A673 (cell line): ENCODE results near the gene KLRB1. TPM values are rescaled to one million over a fixed set of nuclear protein-coding genes. Genes with fewer than 3 reads are reported as not detected.

Source experiments
- Bru-seq: library from RNA; stranded (reverse); fragments of 400-500 nt; gene quantifications from one replicate; lab custom pipeline; 2021; lab: Mats Ljungman, UMichigan
- BruChase-seq, 2 experiments: library from RNA; stranded (reverse); fragments of 400-500 nt; gene quantifications; one replicate each; lab custom pipeline; 2021; lab: Mats Ljungman, UMichigan
- BruUV-seq: library from RNA; stranded (reverse); fragments of 400-500 nt; replicated peaks from 2 replicates; lab custom pipeline; 2021; lab: Mats Ljungman, UMichigan
- CTCF ChIA-PET: fragments of 300-600 bp; sonication (Branson Sonifier 250); formaldehyde crosslinking; loops from one replicate; lab custom pipeline; 2022; ENCODE audit warnings: antibody characterized with exemption; lab: Charles Lee
- POLR2A ChIA-PET: fragments of 300-600 bp; sonication (Branson Sonifier 250); formaldehyde crosslinking; loops from one replicate; lab custom pipeline; 2022; ENCODE audit warnings: antibody characterized with exemption; ENCODE audit not compliant: low non-redundant PET; lab: Charles Lee
- DNase-seq: peaks from one replicate; pipeline ENCODE4 v3.0.0-alpha.2; 2015; ENCODE audit warnings: low spot score
- H3K27ac ChIP-seq: fragments of 200-600 bp; sonication (generic); 2 replicates; pipeline ENCODE4 v1.5.1; 2016; ENCODE audit warnings: mixed run types, low read depth, mild to moderate bottlenecking, mixed read lengths, antibody characterized with exemption, low read length; ENCODE audit not compliant: poor library complexity, severe bottlenecking
- H3K27me3 ChIP-seq: fragments of 200-600 bp; sonication (generic); replicated peaks from 2 replicates; pipeline ENCODE4 v1.6.1; 2017; ENCODE audit warnings: mixed run types, low read depth, mild to moderate bottlenecking, mixed read lengths, antibody characterized with exemption, low read length; ENCODE audit not compliant: insufficient read depth, poor library complexity
- H3K36me3 ChIP-seq: fragments of 200-600 bp; sonication (generic); 2 replicates; pipeline ENCODE4 v1.6.1; 2016; ENCODE audit warnings: mixed run types, mild to moderate bottlenecking, mixed read lengths, antibody characterized with exemption, low read length; ENCODE audit not compliant: insufficient read depth, poor library complexity, severe bottlenecking
- H3K4me1 ChIP-seq: fragments of 200-600 bp; sonication (generic); 2 replicates; pipeline ENCODE4 v1.6.1; 2017; ENCODE audit warnings: mixed run types, mild to moderate bottlenecking, mixed read lengths, antibody characterized with exemption, low read length; ENCODE audit not compliant: insufficient read depth, poor library complexity, severe bottlenecking
- H3K4me3 ChIP-seq: fragments of 200-600 bp; sonication (generic); 2 replicates; pipeline ENCODE4 v1.5.1; 2016; ENCODE audit warnings: low read depth, mixed run types, mild to moderate bottlenecking, mixed read lengths, low read length; ENCODE audit not compliant: poor library complexity, severe bottlenecking
- H3K9me3 ChIP-seq: fragments of 200-600 bp; sonication (generic); 2 replicates; pipeline ENCODE4 v1.6.1; 2016; ENCODE audit warnings: mixed run types, low read depth, mild to moderate bottlenecking, mixed read lengths, antibody characterized with exemption, low read length; ENCODE audit not compliant: poor library complexity, severe bottlenecking
- EZH2 ChIP-seq: fragments of 200-600 bp; sonication (generic); IDR thresholded peaks from 2 replicates; pipeline ENCODE4 v1.6.1; 2017; ENCODE audit warnings: borderline replicate concordance, low read depth, mild to moderate bottlenecking, mixed read lengths, antibody characterized with exemption, low read length; ENCODE audit not compliant: poor library complexity, severe bottlenecking
- intact Hi-C: fragments of 100-400 bp; cut with micrococcal nuclease; formaldehyde crosslinking; loops from one replicate; pipeline ENCODE4 v1.10.0; 2022; ENCODE audit not compliant: unreplicated experiment
- long read RNA-seq: library from polyadenylated mRNA; stranded (forward); transcript quantifications from one replicate; pipeline ENCODE4 v2.0.0, GENCODE V29; 2022
- total RNA-seq: library from RNA; stranded (reverse); gene quantifications from 2 replicates; pipeline ENCODE4 v1.2.3, GENCODE V29; 2021
- TF ChIP-seq, protein P1 (sequence below): fragments of 300-800, 200-600 bp; sonication (generic); conservative IDR thresholded peaks from 2 replicates; pipeline ENCODE4 v1.5.1; 2017; ENCODE audit warnings: low read depth, mild to moderate bottlenecking, antibody characterized with exemption, low read length, moderate library complexity, mixed read lengths

The KLRB1 gene
- total RNA-seq (not detected in 2 replicates), Bru-seq, nascent RNA (not detected), BruChase-seq, experiment 1, labeled RNA remaining after a 2-hour chase (not detected), BruChase-seq, experiment 2, labeled RNA remaining after a 6-hour chase (not detected)
- long read RNA-seq = 0 reads

DNA sequence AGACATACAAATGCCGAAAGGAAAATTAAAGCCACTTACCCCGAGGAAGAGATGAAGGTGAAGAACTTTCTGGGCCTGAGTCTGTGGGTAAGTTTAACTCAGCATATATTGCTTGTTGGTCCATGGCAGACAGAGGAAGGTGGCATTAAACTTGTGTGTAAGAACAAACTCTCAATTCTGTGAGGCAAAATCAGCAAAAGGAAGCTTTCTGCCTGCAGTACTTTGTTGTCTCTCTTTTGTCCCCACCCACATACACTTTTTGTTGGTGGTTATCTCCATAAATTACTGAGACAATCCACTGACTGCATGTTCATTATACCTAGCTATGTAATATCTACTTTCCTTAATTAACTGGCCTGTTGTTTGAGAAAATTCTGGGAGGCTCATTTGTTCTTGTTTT is at the start of gene KLRB1:
TSS of gene KLRB1 (minus strand) at position 201 of the 400 bp plus-strand sequence. CDS start at position 124, 77 bp downstream.
- intact Hi-C loops = no loop called here
- DNase-seq = no peak
- no peaks in the 10 kb centered on the region for H3K9me3 ChIP-seq
- no peak within 1 kb of the TSS for H3K4me3 ChIP-seq
- CTCF ChIA-PET = no interaction called here
- BruUV-seq = no TSS peak
- no peaks in the 10 kb centered on the region for H3K4me1 ChIP-seq
- no peaks in the 10 kb centered on the region for H3K36me3 ChIP-seq
- no peaks in the 10 kb centered on the region for H3K27me3 ChIP-seq
- no peak within 1 kb of the TSS for H3K27ac ChIP-seq
- POLR2A ChIA-PET = no interaction called here
- TF ChIP-seq, protein P1, sequence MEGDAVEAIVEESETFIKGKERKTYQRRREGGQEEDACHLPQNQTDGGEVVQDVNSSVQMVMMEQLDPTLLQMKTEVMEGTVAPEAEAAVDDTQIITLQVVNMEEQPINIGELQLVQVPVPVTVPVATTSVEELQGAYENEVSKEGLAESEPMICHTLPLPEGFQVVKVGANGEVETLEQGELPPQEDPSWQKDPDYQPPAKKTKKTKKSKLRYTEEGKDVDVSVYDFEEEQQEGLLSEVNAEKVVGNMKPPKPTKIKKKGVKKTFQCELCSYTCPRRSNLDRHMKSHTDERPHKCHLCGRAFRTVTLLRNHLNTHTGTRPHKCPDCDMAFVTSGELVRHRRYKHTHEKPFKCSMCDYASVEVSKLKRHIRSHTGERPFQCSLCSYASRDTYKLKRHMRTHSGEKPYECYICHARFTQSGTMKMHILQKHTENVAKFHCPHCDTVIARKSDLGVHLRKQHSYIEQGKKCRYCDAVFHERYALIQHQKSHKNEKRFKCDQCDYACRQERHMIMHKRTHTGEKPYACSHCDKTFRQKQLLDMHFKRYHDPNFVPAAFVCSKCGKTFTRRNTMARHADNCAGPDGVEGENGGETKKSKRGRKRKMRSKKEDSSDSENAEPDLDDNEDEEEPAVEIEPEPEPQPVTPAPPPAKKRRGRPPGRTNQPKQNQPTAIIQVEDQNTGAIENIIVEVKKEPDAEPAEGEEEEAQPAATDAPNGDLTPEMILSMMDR = no peak
- TF ChIP-seq EZH2 = no peak

DNA sequence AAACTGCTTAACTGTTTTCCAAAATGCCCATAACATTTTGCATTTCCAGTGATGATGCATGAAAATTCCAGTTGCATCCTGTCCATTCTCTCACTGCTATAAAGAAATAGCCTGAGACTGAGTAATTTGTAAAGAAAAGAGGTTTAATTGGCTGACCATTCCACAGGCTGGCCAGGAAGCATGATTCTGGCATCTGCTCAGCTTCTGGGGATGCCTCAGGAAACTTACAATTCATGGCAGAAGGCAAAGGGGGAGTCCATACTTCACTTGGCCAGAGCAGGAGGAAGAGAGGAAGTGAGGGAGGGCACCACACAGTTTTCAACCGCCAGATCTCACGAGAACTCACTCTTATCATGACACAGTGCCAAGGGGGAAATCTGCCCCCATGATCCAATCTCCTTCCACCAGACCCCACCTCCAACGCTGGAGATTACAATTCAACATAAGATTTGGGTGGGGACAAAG is 43.6 kb upstream of the KLRB1 start:
- peaks cover 11% of the 10 kb centered on the region for H3K4me1 ChIP-seq
- POLR2A ChIA-PET = no interaction called here
- H3K36me3 ChIP-seq = no peaks in the 10 kb centered on the region
- no peak for TF ChIP-seq EZH2
- TF ChIP-seq, protein P1 = no peak
- DNase-seq = no peak
- intact Hi-C loops = no loop called here
- no TSS peak for BruUV-seq
- no peak overlapping the region for H3K4me3 ChIP-seq
- H3K27ac ChIP-seq = no peak overlapping the region
- peaks cover 18% of the 10 kb centered on the region for H3K27me3 ChIP-seq
- H3K9me3 ChIP-seq = no peaks in the 10 kb centered on the region
- CTCF ChIA-PET = no interaction called here

DNA sequence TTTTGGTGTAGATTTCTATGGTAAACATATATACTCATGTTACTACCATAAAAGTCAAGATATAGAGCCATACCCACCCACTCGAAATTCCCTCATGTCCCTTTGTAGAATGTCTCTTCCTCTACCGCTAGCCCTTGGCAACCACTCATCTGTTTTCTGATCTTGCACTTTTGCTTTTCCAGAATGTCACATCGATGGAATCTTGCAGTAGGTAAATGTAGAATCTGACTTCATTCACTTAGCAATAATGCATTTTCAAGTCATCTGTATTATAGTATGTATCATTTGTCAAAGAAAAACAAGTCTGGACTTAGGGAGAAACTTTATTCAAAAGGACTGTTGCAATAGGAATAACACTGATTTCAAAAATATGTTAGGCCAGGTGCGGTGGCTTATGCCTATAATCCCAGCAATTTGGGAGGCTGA is 42.4 kb upstream of the KLRB1 start:
- no peak overlapping the region for H3K27ac ChIP-seq
- no peak for DNase-seq
- no peaks in the 10 kb centered on the region for H3K36me3 ChIP-seq
- no peak for TF ChIP-seq EZH2
- TF ChIP-seq, protein P1 = no peak
- peaks cover 14% of the 10 kb centered on the region for H3K27me3 ChIP-seq
- intact Hi-C loops = no loop called here
- no peak overlapping the region for H3K4me3 ChIP-seq
- POLR2A ChIA-PET = no interaction called here
- H3K9me3 ChIP-seq = peaks cover 6% of the 10 kb centered on the region
- CTCF ChIA-PET = no interaction called here
- no TSS peak for BruUV-seq
- H3K4me1 ChIP-seq = peaks cover 11% of the 10 kb centered on the region
